Neural cell (in vitro differentiated cells): Measurements from ENCODE around the gene RPS4Y1. TPM values are rescaled to one million over a fixed set of nuclear protein-coding genes. Genes with fewer than 3 reads are reported as not detected.
"Not testable (repeated sequence)": the region's sequence is repeated elsewhere in the genome, so short reads cannot be mapped to it uniquely, and the experiment has no call there.

ENCODE experiments used
- H2AFZ ChIP-seq: fragments of 200-600, 300-800 bp; sonication (generic), shearing (Covaris generic); 2 replicates; pipeline ENCODE4 v1.6.0; 2014; ENCODE audit warnings: low read depth, mild to moderate bottlenecking, antibody characterized with exemption, low read length, moderate library complexity
- H3F3A ChIP-seq: fragments of 200-600 bp; shearing (Covaris generic); 2 replicates; pipeline ENCODE4 v1.6.1; 2016; ENCODE audit warnings: mild to moderate bottlenecking, moderate library complexity, mixed read lengths, antibody characterized with exemption, low read length; ENCODE audit not compliant: insufficient read depth, poor library complexity, severe bottlenecking
- H3K27ac ChIP-seq: fragments of 200-600, 300-800 bp; sonication (generic), shearing (Covaris generic); 2 replicates; pipeline ENCODE4 v1.5.1; 2014; ENCODE audit warnings: mild to moderate bottlenecking, low read length, moderate library complexity
- H3K27me3 ChIP-seq: fragments of 300-800, 200-600 bp; sonication (generic), shearing (Covaris generic); 2 replicates; pipeline ENCODE4 v1.6.0; 2014; ENCODE audit warnings: mild to moderate bottlenecking, low read depth, low read length, moderate library complexity; ENCODE audit not compliant: insufficient read depth
- H3K36me3 ChIP-seq: fragments of 300-800, 200-600 bp; sonication (generic), shearing (Covaris generic); 2 replicates; pipeline ENCODE4 v1.5.1; 2014; ENCODE audit warnings: mild to moderate bottlenecking, antibody characterized with exemption, low read length, moderate library complexity; ENCODE audit not compliant: insufficient read depth
- H3K4me2 ChIP-seq: fragments of 300-800, 200-600 bp; sonication (generic), shearing (Covaris generic); 2 replicates; pipeline ENCODE4 v1.6.0; 2014; ENCODE audit warnings: mild to moderate bottlenecking, low read length
- H3K4me3 ChIP-seq: fragments of 300-800, 200-600 bp; sonication (generic), shearing (Covaris generic); 2 replicates; pipeline ENCODE4 v1.5.1; 2014; ENCODE audit warnings: mild to moderate bottlenecking, low read length, moderate library complexity
- H3K79me2 ChIP-seq: fragments of 200-600 bp; shearing (Covaris generic); replicated peaks from 2 replicates; pipeline ENCODE4 v1.6.0; 2014; ENCODE audit warnings: mild to moderate bottlenecking, low read length, moderate library complexity; ENCODE audit not compliant: insufficient read depth
- H3K9ac ChIP-seq: fragments of 300-800, 200-600 bp; sonication (generic), shearing (Covaris generic); 2 replicates; pipeline ENCODE4 v1.6.1; 2016; ENCODE audit warnings: mild to moderate bottlenecking, low read length, mixed read lengths
- H3K9me2 ChIP-seq: fragments of 200-600 bp; shearing (Covaris generic); 2 replicates; pipeline ENCODE4 v1.6.1; 2016; ENCODE audit warnings: mild to moderate bottlenecking, low read length, mixed read lengths; ENCODE audit not compliant: insufficient read depth
- H3K9me3 ChIP-seq: fragments of 200-600, 300-800 bp; sonication (generic), shearing (Covaris generic); 2 replicates; pipeline ENCODE4 v1.6.1; 2016; ENCODE audit warnings: mild to moderate bottlenecking, mixed run types, low read length, moderate library complexity, mixed read lengths
- H4K20me1 ChIP-seq: fragments of 200-600 bp; shearing (Covaris generic); 2 replicates; pipeline ENCODE4 v1.6.1; 2016; ENCODE audit warnings: mild to moderate bottlenecking, mixed run types; ENCODE audit not compliant: insufficient read depth
- CTCF ChIP-seq: fragments of 450-650 bp; IDR thresholded peaks from 2 replicates; pipeline ENCODE4 v1.5.1; 2014; ENCODE audit warnings: antibody characterized with exemption, mild to moderate bottlenecking, moderate library complexity; ENCODE audit not compliant: poor library complexity, severe bottlenecking
- EP300 ChIP-seq: fragments of 450-650 bp; conservative IDR thresholded peaks from 2 replicates; pipeline ENCODE4 v1.6.1; 2014; ENCODE audit warnings: antibody characterized with exemption, mild to moderate bottlenecking, moderate library complexity; ENCODE audit not compliant: poor library complexity, severe bottlenecking
- EZH2 ChIP-seq: fragments of 200-600, 300-800 bp; shearing (Covaris generic), sonication (generic); IDR thresholded peaks from 2 replicates; pipeline ENCODE4 v1.6.1; 2014; ENCODE audit warnings: antibody characterized with exemption, low read length, borderline replicate concordance, mild to moderate bottlenecking; ENCODE audit not compliant: insufficient read depth, poor library complexity, severe bottlenecking
- MXI1 ChIP-seq: fragments of 450-650 bp; conservative IDR thresholded peaks from 2 replicates; pipeline ENCODE4 v1.6.1; 2014; ENCODE audit warnings: antibody characterized with exemption, mild to moderate bottlenecking; ENCODE audit not compliant: poor library complexity, severe bottlenecking
- POLR2AphosphoS5 ChIP-seq: IDR thresholded peaks from 2 replicates; pipeline ENCODE4 v1.6.1; 2012
- RAD21 ChIP-seq: fragments of 450-650 bp; conservative IDR thresholded peaks from 2 replicates; pipeline ENCODE4 v1.6.1; 2014; ENCODE audit warnings: antibody characterized with exemption, mild to moderate bottlenecking, moderate library complexity
- REST ChIP-seq: IDR thresholded peaks from 2 replicates; pipeline ENCODE4 v1.6.1; 2012; ENCODE audit warnings: borderline replicate concordance
- SMC3 ChIP-seq: fragments of 450-650 bp; conservative IDR thresholded peaks from 2 replicates; pipeline ENCODE4 v1.6.1; 2014; ENCODE audit warnings: antibody characterized with exemption, mild to moderate bottlenecking, moderate library complexity; ENCODE audit not compliant: poor library complexity
- TAF1 ChIP-seq: IDR thresholded peaks from 2 replicates; pipeline ENCODE4 v1.6.1; 2012; ENCODE audit warnings: low read depth
- polyA plus RNA-seq: library from polyadenylated mRNA; depleted of rRNA; stranded (reverse); fragments of >200 nt; gene quantifications from 2 replicates; pipeline ENCODE4 v1.2.3, GENCODE V29; 2014

RPS4Y1 gene
- polyA plus RNA-seq, 1 donor from 2014 or later, result 224 TPM

- TF ChIP-seq MXI1, result no peak
Observed at GRCh38 chrY:2800246-2800645, 41.2 kb upstream of the RPS4Y1 start (continued).

- H3K4me3 ChIP-seq, H3K79me2 ChIP-seq, H2AFZ ChIP-seq, H3K27me3 ChIP-seq, H3K27ac ChIP-seq, H4K20me1 ChIP-seq, H3K9me3 ChIP-seq, H3K9me2 ChIP-seq, H3K4me2 ChIP-seq, H3K36me3 ChIP-seq, H3K9ac ChIP-seq, H3F3A ChIP-seq: not testable (repeated sequence)
Observed at GRCh38 chrY:2817146-2817896, 24.1 kb upstream of the RPS4Y1 start.

- Histone ChIP-seq H4K20me1 (no peaks in the 10 kb centered on the region), H3K9ac (no peak overlapping the region), H3F3A (no peaks in the 10 kb centered on the region), H3K9me3 (no peaks in the 10 kb centered on the region), H2AFZ (no peak overlapping the region), H3K79me2 (no peaks in the 10 kb centered on the region), H3K27me3 (no peaks in the 10 kb centered on the region), H3K36me3 (no peaks in the 10 kb centered on the region), H3K4me3 (no peak overlapping the region), H3K27ac (no peak overlapping the region), H3K4me2 (no peak overlapping the region), H3K9me2 (no peaks in the 10 kb centered on the region)
- TF ChIP-seq CTCF, result no peak
- no peak for TF ChIP-seq REST
- TF ChIP-seq RAD21, result no peak
- no peak for TF ChIP-seq EP300
- TF ChIP-seq TAF1, result no peak
- TF ChIP-seq MXI1, result no peak
- no peak for TF ChIP-seq POLR2AphosphoS5
- no peak for TF ChIP-seq SMC3
- no peak for TF ChIP-seq EZH2
Observed at GRCh38 chrY:2824471-2824870, 16.9 kb upstream of the RPS4Y1 start.
